ENCODE results near the gene CIROP.

The CIROP gene

GRCh38 chr14:23104591-23105347, at the start of gene CIROP:
Gene CIROP (minus strand): TSS chr14:23104989. CDS start chr14:23104920, 69 bp downstream.
- no peak for DNase-seq

- DNase-seq: peak; percentile 83 to 93
Observed at GRCh38 chr14:23153851-23154796, 49.3 kb upstream of the CIROP start.

- DNase-seq: no peak
Observed at GRCh38 chr14:23151342-23151741, 46.6 kb upstream of the CIROP start.

GRCh38 chr14:23149745-23150144, 45.0 kb upstream of the CIROP start:
- no peak for DNase-seq

- DNase-seq: no peak
Observed at GRCh38 chr14:23148591-23149249, 43.9 kb upstream of the CIROP start.

- peak; percentile 86 to 95 for DNase-seq
Observed at GRCh38 chr14:23147676-23148075, 42.9 kb upstream of the CIROP start.

GRCh38 chr14:23146980-23147379, 42.2 kb upstream of the CIROP start:
- no peak for DNase-seq

GRCh38 chr14:23146351-23146910, 41.6 kb upstream of the CIROP start:
- no peak for DNase-seq

GRCh38 chr14:23145794-23146350, 41.1 kb upstream of the CIROP start:
- DNase-seq: no peak

GRCh38 chr14:23143911-23144310, 39.1 kb upstream of the CIROP start:
- DNase-seq: no peak

- no peak for DNase-seq
Observed at GRCh38 chr14:23142826-23143225, 38.0 kb upstream of the CIROP start.

- peak; percentile 72 to 74 for DNase-seq
Observed at GRCh38 chr14:23141706-23142444, 37.1 kb upstream of the CIROP start.

GRCh38 chr14:23140371-23140770, 35.6 kb upstream of the CIROP start:
- no peak for DNase-seq

- DNase-seq: no peak
Observed at GRCh38 chr14:23139874-23140273, 35.1 kb upstream of the CIROP start.

GRCh38 chr14:23137813-23138535, 33.2 kb upstream of the CIROP start:
- no peak for DNase-seq

GRCh38 chr14:23137192-23137812, 32.5 kb upstream of the CIROP start:
- DNase-seq: peak in 1 of 2 experiments; percentile 57

GRCh38 chr14:23136566-23137133, 31.9 kb upstream of the CIROP start:
- DNase-seq: no peak

- DNase-seq: no peak
Observed at GRCh38 chr14:23132970-23133369, 28.2 kb upstream of the CIROP start.

GRCh38 chr14:23131482-23131881, 26.7 kb upstream of the CIROP start:
- no peak for DNase-seq

- DNase-seq: no peak
Observed at GRCh38 chr14:23130871-23131270, 26.1 kb upstream of the CIROP start.
